Measurements from ENCODE around the gene PIGO.
A peak's percentile ranks its signal among the peaks of the same experiment; 100 is the strongest.

PIGO gene

DNA sequence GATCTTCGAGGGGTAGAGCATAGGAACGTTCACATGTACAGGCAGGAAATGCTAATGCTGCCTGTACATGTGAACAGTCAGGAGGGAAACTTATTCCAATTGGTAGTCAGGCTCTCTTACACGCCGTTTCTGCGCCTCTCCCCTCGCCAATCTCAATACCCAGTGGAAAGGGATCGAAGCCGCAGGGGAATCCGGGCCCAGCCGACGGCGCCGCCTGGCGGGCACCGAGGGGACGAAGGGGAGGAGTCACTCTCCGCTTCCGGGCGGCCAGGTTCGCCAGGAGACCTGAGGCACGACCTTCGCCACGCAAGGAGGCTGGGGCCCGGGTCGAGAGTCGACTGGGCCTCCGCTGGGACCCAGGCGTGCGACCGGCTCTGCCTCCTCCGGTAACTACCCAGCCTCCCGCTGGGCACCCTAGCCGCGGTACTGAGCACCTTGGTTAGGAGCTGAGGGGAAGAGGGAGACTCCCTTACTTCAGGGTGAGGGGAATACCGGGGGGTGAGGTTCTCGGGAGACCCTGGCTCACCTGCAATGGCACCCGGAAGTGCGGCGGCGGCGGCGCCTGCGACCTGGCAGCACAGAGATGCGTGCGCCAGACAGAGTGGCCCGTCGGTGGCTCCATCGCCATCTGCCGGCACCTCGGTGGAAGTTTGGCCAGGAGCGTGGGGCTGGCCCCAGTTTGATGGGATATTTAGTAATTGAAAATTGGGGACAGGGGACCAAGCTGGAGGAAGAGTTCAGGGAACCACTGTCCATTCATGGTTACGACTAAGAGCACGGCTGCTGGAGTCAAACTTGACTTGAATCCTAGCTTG lies at the start of gene PIGO:
TSS of gene PIGO (minus strand) at position 557 of the 815 bp plus-strand sequence. CDS start 1,026 bp downstream, outside the sequence.
- peak; percentile 83 to 85 for DNase-seq (ENCODE audit: low read depth in 2 of 2)

GRCh38 chr9:35142037-35142436 lies 45.6 kb upstream of the PIGO start:
- no peak for DNase-seq (ENCODE audit: low read depth in 2 of 2)

DNA sequence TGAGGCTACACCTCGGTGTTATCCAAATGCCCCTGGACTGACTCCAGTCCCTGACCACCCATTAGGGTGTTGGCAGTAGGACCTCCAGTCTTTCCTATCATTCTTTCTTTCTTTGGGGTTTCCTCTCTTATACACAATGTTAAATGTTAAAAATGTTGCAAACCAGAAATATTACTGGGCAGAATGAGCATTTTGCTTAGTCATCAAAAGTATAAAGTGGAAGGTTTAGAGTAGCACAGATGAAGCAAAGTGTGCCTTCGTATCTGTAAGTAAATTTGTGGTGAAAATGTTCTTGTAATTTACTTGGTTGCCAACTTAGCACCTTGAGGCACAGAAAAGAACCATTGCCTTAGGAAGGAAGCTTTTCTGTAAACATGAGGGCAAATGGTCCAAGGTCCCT lies 43.7 kb upstream of the PIGO start:
- no peak for DNase-seq (ENCODE audit: low read depth in 2 of 2)

- DNase-seq (ENCODE audit: low read depth in 2 of 2): no peak
Observed at GRCh38 chr9:35136866-35137265, 40.5 kb upstream of the PIGO start.

DNA sequence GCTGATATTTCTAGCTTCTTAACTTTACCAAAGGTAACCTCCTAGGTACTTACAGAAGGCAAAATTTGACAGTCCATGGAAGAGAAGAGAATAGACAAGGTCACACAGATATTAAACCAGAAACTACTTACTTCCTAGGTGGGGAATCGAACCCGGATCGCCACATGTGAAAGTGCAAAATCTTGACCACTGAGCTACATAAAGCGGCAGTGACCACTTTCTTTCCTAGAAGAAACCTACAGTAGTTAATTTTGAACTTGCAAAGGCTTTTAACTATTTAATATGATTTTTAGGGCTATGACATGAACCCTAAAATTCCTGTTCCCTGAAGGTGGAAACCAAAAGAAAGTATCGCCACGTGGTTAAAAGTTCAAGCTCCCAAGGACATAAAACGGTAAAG lies 39.6 kb upstream of the PIGO start:
- DNase-seq (ENCODE audit: low read depth in 2 of 2): no peak

DNA sequence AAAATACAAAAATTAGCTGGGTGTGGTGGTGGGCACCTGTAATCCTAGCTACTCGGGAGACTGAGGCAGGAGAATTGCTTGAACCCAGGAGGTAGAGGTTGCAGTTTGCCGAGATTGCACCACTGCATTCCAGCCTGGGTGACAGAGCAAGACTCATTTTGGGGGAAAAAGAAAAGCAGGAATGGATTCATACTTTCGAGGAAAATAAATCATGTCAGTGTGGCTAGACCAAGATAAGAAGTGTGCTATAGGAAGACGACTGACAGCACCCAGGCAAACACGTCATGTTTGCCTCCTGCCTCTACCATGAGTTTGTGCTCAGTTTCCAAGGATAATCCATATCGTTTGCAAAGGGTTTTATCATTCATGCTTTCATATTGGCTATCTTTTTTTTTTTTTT lies 38.5 kb upstream of the PIGO start:
- DNase-seq (ENCODE audit: low read depth in 2 of 2): no peak

DNA sequence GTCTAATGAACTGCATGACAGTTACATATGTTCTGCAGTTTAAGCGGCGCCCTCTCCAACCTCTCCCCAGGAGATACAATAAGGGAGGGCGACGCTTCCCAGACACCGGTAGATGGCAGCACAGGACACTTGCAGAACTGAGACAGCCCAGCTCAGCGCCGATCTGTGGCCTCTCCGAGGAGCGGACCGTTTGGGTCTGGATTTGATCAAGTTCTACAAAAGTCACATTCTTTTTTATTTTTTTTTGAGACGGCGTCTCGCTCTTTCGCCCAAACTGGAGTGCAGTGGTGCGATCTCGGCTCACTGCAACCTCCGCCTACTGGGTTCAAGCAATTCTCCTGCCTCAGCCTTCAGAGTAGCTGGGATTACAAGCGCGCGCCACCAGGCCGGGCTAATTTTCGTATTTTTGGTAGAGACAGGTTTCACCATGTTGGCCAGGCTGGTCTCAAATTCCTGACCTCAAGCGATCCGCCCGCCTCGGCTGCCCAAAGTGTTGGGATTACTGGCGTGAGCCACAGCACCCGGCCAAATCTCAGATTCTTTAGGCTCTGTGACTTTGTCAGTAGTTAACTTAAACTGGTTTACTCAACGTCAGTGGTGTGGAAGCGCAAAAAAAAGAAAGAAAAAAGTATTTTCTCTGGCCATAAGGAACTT lies 20.6 kb upstream of the PIGO start:
- DNase-seq (ENCODE audit: low read depth in 2 of 2): peak; percentile 74 to 86

DNA sequence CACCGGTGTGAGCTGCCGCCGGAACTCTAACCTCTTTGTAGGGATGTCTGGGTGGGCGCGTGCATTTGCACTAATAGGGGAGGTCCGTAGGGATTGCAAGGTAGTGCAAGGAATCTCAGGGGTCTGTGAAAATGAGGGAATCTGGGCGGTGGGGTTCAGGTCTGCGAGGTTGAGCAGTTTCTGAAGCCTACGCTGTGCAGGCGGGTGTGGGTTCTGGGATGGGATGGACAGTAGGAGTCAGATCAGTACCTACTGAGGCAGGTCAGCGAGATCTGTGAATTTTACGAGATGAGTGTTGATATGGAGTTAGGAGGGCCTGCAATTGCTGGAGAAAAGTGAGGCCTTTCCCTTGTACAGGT lies 20.1 kb upstream of the PIGO start:
- no peak for DNase-seq (ENCODE audit: low read depth in 2 of 2)

DNA sequence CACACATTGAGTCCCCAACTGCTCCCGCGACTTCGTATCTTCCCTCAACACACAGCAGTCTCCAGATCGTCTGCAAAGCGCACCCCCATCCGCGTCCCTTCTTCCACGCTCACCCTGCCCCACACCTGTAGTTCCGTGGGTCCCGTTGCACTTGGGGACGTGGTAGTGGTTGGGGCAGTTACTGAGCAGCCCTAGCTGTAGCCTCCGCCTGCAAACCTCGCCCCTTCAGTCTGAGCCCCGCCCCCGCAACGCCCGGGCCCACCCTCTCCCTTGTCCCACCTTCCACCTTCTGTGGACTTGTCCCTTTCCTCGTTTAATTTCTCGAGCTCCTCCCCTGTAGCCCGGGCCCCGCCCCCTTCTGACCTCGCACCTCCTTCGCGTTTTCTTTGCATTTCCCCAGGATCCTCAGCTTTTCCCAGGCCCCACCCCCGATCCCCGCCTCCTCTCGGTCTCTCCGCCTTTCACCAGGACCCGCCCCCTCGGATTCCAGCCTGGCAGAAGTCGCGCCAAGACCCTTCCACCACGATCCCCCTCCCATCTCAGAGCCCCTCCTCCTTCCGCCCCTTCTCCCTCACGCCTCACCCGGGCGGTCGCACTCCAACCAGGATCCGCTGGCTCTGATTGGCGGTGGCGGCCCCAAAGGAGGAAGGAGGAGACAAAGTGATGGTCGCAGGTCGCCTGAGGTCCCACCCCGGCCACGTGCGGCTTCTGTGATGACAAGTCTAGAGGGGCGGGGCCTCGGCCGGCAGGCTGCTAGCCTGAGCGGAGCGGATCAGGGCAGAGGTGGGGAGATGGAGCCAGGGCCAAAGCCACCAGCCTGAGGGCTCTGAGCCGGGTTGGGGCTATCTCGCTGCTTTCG lies 19.5 kb upstream of the PIGO start, which contains the start of gene ATOSB:
TSS of gene ATOSB (minus strand) at position 183 of the 859 bp plus-strand sequence. CDS start 7,588 bp downstream, outside the sequence.
- DNase-seq (ENCODE audit: low read depth in 2 of 2): peak; percentile 83 to 90

DNA sequence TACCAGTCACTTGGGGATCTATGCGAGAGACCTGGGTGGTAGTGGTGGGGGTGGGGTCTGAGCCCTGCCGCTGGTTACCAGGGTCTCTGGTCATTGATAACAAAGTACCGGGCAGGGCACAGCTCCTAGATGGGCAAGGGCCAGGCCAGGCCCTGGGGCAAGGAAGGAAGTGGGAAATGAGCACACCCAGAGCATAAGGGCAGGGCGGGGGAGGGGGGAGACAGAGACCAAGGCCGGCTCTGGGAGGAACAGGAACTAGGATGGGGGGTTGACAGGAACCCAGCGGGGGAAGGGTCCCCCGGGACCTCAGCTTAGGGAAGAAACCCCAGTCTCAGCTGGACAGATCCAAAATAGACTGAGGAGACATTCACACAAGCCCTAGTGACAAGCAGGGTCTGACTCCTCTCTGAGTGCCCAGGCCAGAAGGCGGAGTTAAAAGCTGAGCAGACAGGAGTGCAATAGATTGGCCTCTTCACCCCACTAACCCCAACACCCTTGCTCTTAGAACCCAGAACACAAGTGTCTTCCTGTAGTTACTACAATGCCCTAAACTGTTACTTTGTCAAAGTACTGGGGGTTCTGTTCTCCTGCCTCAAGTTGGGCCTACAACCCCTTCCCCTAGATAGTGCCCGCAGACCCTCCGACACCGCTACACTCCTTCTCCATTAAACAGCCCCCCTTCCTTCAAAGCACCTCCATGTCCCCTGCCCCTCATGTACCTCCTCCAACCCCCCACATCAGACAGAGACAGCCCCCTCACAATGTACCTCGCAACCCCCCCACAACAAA lies 18.6 kb upstream of the PIGO start:
- no peak for DNase-seq (ENCODE audit: low read depth in 2 of 2)

DNA sequence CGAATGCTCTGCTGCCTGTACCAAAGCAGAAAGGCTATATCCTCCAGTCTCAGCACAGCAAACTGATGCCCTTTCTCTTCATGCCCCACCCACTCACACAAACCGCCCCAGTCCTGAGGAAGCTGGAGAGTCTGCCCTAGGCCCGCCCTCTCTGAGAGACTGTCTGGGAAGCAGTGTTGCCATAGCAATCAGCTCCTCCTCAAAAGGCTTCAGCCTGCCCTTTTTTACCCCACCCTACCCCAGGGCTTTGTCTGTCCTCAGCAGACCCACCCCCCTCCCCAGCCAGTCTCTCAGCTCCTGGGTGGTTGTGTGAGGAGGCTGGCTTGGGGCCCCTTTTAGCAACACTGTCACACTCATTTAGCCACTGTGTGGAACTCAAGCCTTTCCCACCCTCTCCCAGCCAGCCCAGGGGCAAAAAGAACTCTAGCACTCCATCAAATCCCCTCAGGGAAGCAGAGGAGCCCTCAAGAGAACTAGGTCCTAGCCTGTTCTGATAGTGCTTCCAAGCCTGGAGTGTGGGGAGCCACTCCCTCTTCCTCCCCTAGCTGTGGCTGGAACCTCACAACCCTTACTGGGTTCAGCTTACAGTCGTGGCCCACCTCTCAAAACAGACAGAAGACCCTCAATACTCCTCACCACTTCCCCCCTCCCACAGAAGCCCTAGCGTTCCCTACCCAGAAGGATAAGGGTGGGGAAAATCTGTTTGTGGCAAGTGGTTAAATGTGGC lies 17.9 kb upstream of the PIGO start:
- DNase-seq (ENCODE audit: low read depth in 2 of 2): peak; percentile 43 to 52

DNA sequence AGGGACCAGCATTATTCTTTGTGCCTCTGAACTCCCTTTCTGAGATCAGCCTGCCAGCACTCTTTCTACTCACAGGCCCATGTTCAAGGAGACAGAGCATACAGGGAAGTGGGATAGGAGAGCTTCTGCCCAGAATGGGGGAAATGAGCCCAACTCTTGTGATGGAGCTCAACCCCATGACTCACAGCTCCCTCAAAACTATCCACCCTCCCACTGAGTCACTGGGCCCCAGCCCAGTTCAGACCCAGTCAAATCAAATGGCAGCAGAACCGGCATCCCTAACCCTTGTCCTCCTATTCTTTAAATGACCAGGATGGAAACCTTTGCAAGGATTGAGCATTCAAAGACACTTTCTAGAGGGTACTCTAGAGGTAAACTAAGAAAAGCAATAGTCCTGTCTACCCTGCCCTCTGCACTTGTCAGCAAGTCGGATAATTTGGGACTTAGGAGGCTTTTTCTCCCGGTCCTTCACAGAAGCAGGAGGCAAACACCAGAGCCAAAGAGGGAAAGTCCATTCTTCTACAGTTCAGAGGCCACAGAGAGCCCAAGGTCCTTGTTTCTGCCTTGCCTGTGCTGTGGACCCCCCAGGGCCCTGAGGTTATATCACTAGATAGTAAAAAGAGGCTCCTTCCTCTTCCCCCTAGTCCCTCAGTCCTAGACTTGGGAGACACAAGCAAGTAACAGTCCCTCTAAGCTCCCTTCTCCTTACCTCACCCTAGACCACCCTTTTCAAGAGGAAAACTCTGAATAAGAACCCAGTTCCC lies 16.0 kb upstream of the PIGO start:
- no peak for DNase-seq (ENCODE audit: low read depth in 2 of 2)

DNA sequence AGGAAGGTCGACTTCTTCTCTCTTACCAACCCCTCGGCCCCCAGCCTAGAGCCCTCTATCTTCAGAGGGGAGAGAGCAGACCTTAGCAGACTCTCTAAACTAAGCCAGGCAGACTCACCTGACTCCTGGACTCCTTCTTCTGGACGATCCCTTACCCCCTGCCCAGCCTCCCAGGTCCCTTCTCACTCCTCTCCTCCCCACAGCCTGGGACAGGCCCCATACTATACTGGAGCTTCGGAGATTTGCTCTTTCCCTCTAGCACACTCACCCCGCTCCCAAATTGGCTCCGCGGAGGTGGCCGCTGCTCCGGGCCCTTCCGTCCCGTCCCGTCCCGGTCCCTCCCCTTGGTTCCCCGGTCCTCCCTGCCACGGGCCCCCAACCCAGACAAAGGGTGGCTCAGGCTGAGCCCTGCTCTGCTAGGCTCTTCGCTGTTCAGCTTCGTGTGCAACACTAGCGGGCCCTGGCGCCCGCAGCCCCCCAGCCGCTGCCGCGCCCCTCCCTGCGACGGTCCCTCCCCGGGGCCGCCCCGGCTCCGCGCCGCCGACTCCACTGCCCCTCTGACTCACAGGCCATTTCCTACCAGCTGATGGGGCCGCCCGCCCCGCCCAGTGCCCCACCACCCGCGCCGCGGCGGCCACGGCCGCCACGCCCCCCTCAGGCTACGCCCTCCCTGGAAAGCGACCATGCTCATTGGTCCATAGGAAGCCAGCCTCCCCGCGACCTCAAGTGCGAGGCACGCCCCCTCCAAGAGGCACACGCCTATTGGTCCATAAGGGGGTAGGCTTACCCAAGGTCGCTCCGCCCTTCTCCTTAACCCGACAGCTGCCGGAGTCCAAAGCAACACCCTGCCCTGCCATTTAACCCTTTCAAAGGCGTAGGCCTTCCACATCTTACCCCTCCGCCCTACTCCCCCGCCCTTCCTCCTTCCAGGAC lies 14.9 kb upstream of the PIGO start:
- peak; percentile 90 to 93 for DNase-seq (ENCODE audit: low read depth in 2 of 2)

DNA sequence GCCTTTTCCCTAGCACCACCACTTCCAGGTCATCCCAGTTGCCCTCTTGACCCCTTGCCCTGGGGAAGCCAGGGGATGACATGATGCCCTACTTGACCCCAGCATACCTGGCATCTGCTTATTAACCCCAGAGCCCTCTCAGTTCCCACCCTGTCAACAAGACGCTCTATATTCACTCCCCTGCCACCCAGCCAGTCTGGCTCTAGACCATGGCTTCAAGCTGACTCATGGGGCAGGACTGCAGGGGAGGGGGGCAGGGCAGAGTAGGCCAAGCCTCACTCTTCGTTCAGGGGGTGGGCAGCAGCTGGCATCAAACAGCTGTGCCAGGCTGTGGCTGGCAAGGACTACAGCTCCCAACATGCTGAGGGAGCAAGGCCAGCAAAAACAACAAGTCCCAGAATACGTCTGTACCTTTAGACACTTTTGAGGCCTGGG lies 14.0 kb upstream of the PIGO start:
- no peak for DNase-seq (ENCODE audit: low read depth in 2 of 2)

DNA sequence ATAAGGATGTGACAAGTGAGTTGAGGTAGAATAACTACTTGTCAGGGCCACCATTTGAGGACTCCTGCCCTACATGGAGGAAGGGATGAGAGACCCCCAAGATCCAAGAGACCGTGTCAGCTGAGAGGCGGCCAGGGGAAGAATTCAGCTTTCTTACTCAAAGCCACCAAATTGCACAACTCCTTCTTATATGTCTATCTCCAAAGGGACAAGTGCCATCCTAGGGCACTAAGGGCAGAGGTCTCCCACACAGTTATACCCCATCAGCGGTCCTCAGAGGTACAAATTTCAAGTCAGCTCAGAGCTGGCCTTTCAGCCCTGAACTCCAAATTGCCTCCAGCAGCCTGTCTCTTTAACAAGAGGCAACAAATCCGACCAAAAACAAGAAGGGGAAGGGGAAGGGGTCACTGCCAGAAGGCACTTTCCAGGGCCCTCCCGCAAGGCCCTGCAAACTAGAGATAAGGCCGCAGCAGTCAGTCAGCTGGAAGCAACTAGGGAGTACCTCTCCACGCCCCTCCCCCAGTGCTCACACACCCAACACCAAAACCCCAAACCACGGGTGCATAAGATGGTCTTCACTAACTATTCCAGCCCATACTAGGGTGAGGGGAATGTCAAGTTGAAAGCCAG lies 12.7 kb upstream of the PIGO start:
- DNase-seq (ENCODE audit: low read depth in 2 of 2): no peak

DNA sequence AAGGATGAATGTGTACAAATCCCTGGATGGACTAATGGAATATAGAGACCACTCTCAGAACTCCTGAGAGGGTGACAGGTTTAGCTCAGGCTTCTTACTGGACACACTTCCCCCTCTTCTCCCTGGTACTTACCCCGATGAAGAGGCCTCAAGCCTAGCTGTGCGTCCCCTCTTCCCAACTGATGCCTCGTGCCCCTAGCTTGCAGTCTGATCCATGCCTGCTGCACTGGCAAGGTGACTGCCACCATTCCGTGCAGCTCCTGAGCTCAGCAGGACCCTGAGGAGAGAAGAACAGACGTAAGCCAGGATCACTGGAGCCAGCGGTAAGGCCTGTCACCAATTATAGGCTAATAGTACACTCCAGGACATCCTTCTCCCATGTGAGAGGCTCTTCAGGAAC lies 12.1 kb upstream of the PIGO start:
- no peak for DNase-seq (ENCODE audit: low read depth in 2 of 2)

GRCh38 chr9:35107297-35108290 lies 11.2 kb upstream of the PIGO start:
- DNase-seq (ENCODE audit: low read depth in 2 of 2): no peak
